ENCODE data around the gene SLC16A2. TPM values are rescaled to one million over a fixed set of nuclear protein-coding genes. Genes with fewer than 3 reads are reported as not detected.

The SLC16A2 gene
- polyA plus RNA-seq, 1 experiment, result 61.6 TPM

- H3K36me3 ChIP-seq (ENCODE audit: control insufficient read depth, insufficient read depth, low read length), result no peaks in the 10 kb centered on the region
- no peaks in the 10 kb centered on the region for H3K27me3 ChIP-seq (ENCODE audit: control insufficient read depth, insufficient read depth, low read length)
- peak overlapping the region; percentile 44 for H3K4me3 ChIP-seq (ENCODE audit: low read depth, low read length)
- DNase-seq (ENCODE audit: low read depth), result no peak
- POLR2A ChIA-PET, result no interaction called here
- TF ChIP-seq, protein P1, sequence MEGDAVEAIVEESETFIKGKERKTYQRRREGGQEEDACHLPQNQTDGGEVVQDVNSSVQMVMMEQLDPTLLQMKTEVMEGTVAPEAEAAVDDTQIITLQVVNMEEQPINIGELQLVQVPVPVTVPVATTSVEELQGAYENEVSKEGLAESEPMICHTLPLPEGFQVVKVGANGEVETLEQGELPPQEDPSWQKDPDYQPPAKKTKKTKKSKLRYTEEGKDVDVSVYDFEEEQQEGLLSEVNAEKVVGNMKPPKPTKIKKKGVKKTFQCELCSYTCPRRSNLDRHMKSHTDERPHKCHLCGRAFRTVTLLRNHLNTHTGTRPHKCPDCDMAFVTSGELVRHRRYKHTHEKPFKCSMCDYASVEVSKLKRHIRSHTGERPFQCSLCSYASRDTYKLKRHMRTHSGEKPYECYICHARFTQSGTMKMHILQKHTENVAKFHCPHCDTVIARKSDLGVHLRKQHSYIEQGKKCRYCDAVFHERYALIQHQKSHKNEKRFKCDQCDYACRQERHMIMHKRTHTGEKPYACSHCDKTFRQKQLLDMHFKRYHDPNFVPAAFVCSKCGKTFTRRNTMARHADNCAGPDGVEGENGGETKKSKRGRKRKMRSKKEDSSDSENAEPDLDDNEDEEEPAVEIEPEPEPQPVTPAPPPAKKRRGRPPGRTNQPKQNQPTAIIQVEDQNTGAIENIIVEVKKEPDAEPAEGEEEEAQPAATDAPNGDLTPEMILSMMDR (IDR thresholded peaks at IDR 0.05; ENCODE audit: insufficient read depth, low read depth, low read length), result no peak
- CTCF ChIA-PET, result interaction anchor here (1.1 to 4.0 kb wide), 3 partner anchors 8 to 153 kb away, joined by 3 to 14 read pairs (median 7); no protein-coding TSS in a partner anchor
Measured at GRCh38 chrX:74536832-74537371, 115.6 kb downstream of the SLC16A2 start.

GRCh38 chrX:74540635-74541249, 119.4 kb downstream of the SLC16A2 start:
- ChIA-PET CTCF (interaction anchor here (0.6 to 1.6 kb wide), 3 partner anchors 9 to 158 kb away, joined by 3 to 4 read pairs (median 3); no protein-coding TSS in a partner anchor), POLR2A (no interaction called here)
- Histone ChIP-seq H3K4me3 (ENCODE audit: low read depth, low read length) (no peak overlapping the region), H3K36me3 (ENCODE audit: control insufficient read depth, insufficient read depth, low read length) (no peaks in the 10 kb centered on the region), H3K27me3 (ENCODE audit: control insufficient read depth, insufficient read depth, low read length) (no peaks in the 10 kb centered on the region)
- no peak for DNase-seq (ENCODE audit: low read depth)
- TF ChIP-seq, protein P1 (IDR thresholded peaks at IDR 0.05; ENCODE audit: insufficient read depth, low read depth, low read length), result no peak

GRCh38 chrX:74545880-74546523, 124.7 kb downstream of the SLC16A2 start:
- TF ChIP-seq, protein P1 (IDR thresholded peaks at IDR 0.05; ENCODE audit: insufficient read depth, low read depth, low read length), result no peak
- Histone ChIP-seq H3K4me3 (ENCODE audit: low read depth, low read length) (no peak overlapping the region), H3K36me3 (ENCODE audit: control insufficient read depth, insufficient read depth, low read length) (no peaks in the 10 kb centered on the region), H3K27me3 (ENCODE audit: control insufficient read depth, insufficient read depth, low read length) (no peaks in the 10 kb centered on the region)
- ChIA-PET POLR2A (no interaction called here), CTCF (interaction anchor here (0.8 to 1.3 kb wide), 3 partner anchors 63 to 164 kb away, joined by 3 to 4 read pairs (median 3); no protein-coding TSS in a partner anchor)
- no peak for DNase-seq (ENCODE audit: low read depth)

DNA sequence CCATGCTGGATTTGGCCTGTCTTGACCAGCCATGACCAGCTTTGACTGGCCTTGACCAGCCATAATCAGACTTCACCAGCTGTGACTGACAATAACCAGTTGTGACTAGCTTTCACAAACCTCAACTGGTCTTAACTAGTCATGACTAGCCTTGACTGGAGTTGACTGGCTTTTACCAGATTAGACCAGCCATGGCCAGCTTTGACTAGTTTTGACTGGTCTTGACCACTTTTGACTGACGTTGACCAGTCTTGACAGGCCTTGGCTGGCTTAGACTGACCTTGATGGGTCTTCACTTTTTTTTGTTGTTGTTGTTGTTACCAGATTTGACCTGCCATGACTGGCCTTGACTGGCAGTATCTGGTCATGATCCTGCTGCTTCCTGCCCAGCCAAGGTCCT, 125.7 kb downstream of the SLC16A2 start:
- TF ChIP-seq, protein P1 (IDR thresholded peaks at IDR 0.05; ENCODE audit: insufficient read depth, low read depth, low read length), result no peak
- no peak overlapping the region for H3K4me3 ChIP-seq (ENCODE audit: low read depth, low read length)
- ChIA-PET CTCF (interaction anchor here (1.3 kb wide), 1 partner anchor 164 kb away, joined by 4 read pairs; no protein-coding TSS in a partner anchor), POLR2A (no interaction called here)
- H3K27me3 ChIP-seq (ENCODE audit: control insufficient read depth, insufficient read depth, low read length), result no peaks in the 10 kb centered on the region
- H3K36me3 ChIP-seq (ENCODE audit: control insufficient read depth, insufficient read depth, low read length), result no peaks in the 10 kb centered on the region
- no peak for DNase-seq (ENCODE audit: low read depth)

GRCh38 chrX:74550295-74550802, 129.1 kb downstream of the SLC16A2 start:
- no peak for DNase-seq (ENCODE audit: low read depth)
- CTCF ChIA-PET, result interaction anchor here (0.7 to 1.5 kb wide), 6 partner anchors 10 to 169 kb away, joined by 3 to 6 read pairs (median 3); no protein-coding TSS in a partner anchor
- H3K27me3 ChIP-seq (ENCODE audit: control insufficient read depth, insufficient read depth, low read length), result no peaks in the 10 kb centered on the region
- TF ChIP-seq, protein P1 (IDR thresholded peaks at IDR 0.05; ENCODE audit: insufficient read depth, low read depth, low read length), result peak; percentile 93
- H3K4me3 ChIP-seq (ENCODE audit: low read depth, low read length), result no peak overlapping the region
- POLR2A ChIA-PET, result no interaction called here
- H3K36me3 ChIP-seq (ENCODE audit: control insufficient read depth, insufficient read depth, low read length), result no peaks in the 10 kb centered on the region
